GM19395 (cell line): ENCODE measurements around the gene PNPLA2.

ENCODE experiments used
- ATAC-seq: cut with Tn5 transposase; IDR thresholded peaks from one replicate; pipeline ENCODE4 v1.9.1; 2021; ENCODE audit warnings: mild to moderate bottlenecking, moderate library complexity; ENCODE audit not compliant: unreplicated experiment

Gene PNPLA2

GRCh38 chr11:815675-816432 lies 2.9 kb upstream of the PNPLA2 start:
- ATAC-seq = no peak

GRCh38 chr11:816433-816779 lies 2.3 kb upstream of the PNPLA2 start:
- ATAC-seq = no peak

- peak; percentile 68 for ATAC-seq
These were observed 616 bp downstream of the PNPLA2 start for GRCh38 chr11:819129-819931.

- peak; percentile 71 for ATAC-seq
These were observed 1.4 kb downstream of the PNPLA2 start for GRCh38 chr11:819943-820649.

- ATAC-seq = no peak
These were observed 2.2 kb downstream of the PNPLA2 start for GRCh38 chr11:820655-821511.

- no peak for ATAC-seq
These were observed 3.0 kb downstream of the PNPLA2 start for GRCh38 chr11:821512-822371.

GRCh38 chr11:823441-824291 lies 5.0 kb downstream of the PNPLA2 start:
- no peak for ATAC-seq

GRCh38 chr11:824292-824880 lies 5.7 kb downstream of the PNPLA2 start:
- no peak for ATAC-seq

- no peak for ATAC-seq
These were observed 6.2 kb downstream of the PNPLA2 start for GRCh38 chr11:824942-825341.

- no peak for ATAC-seq
These were observed 6.9 kb downstream of the PNPLA2 start for GRCh38 chr11:825366-826226.

GRCh38 chr11:826227-826621 lies 7.5 kb downstream of the PNPLA2 start:
- ATAC-seq = no peak

- ATAC-seq = peak; percentile 7
These were observed 8.1 kb downstream of the PNPLA2 start for GRCh38 chr11:826836-827145.

GRCh38 chr11:827146-827896 lies 8.6 kb downstream of the PNPLA2 start:
- ATAC-seq = peak; percentile 48

- peak; percentile 27 for ATAC-seq
These were observed 9.1 kb downstream of the PNPLA2 start, which contains the start of gene CRACR2B for GRCh38 chr11:827897-828192. TSS of gene CRACR2B (plus strand) at chr11:827919. CDS start at chr11:828608, 689 bp downstream.

- no peak for ATAC-seq
These were observed 9.9 kb downstream of the PNPLA2 start for GRCh38 chr11:828506-829175.

GRCh38 chr11:829176-829846 lies 10.6 kb downstream of the PNPLA2 start:
- no peak for ATAC-seq
